Fibroblast of lung (primary cell): ENCODE results near the gene IGF2R. TPM values are rescaled to one million over a fixed set of nuclear protein-coding genes. Genes with fewer than 3 reads are reported as not detected.

Experiments used
- DNase-seq, 2 donors: peaks; one replicate each; pipeline versions ENCODE4 v3.0.0 to v3.0.0-alpha.2; 2010; ENCODE audit warnings: low read depth in 2 of 2
- H2AFZ ChIP-seq: 2 replicates; pipeline ENCODE4 v1.5.1; 2012; ENCODE audit warnings: low read length, control low read depth, inconsistent platforms
- H3K27ac ChIP-seq: 2 replicates; pipeline ENCODE4 v1.5.1; 2011; ENCODE audit warnings: low read length, control low read depth; ENCODE audit not compliant: insufficient read depth
- H3K27me3 ChIP-seq: 2 replicates; pipeline ENCODE4 v1.5.1; 2011; ENCODE audit warnings: mild to moderate bottlenecking, low read length; ENCODE audit not compliant: control insufficient read depth, insufficient read depth
- H3K36me3 ChIP-seq: 2 replicates; pipeline ENCODE4 v1.5.1; 2011; ENCODE audit warnings: low read length; ENCODE audit not compliant: control insufficient read depth, insufficient read depth
- H3K4me1 ChIP-seq: 2 replicates; pipeline ENCODE4 v1.5.1; 2011; ENCODE audit warnings: low read length; ENCODE audit not compliant: control insufficient read depth, insufficient read depth; ENCODE audit errors: extremely low read depth
- H3K4me2 ChIP-seq: 2 replicates; pipeline ENCODE4 v1.5.1; 2011; ENCODE audit warnings: low read length, control low read depth; ENCODE audit not compliant: insufficient read depth; ENCODE audit errors: extremely low read depth
- H3K4me3 ChIP-seq, 4 experiments: fragments of 200-600 bp in 1 of 4; sonication (generic) in 1 of 4; replicated peaks in 1 of 4; 2 replicates each; pipeline ENCODE4 v1.5.1; 2011 to 2016; ENCODE audit warnings: low read length in 4 of 4, low read depth in 3 of 4, mild to moderate bottlenecking in 3 of 4, control low read depth in 2 of 4, inconsistent platforms in 1 of 4, mixed read lengths in 1 of 4; ENCODE audit not compliant: insufficient read depth in 1 of 4; ENCODE audit errors: control extremely low read depth in 1 of 4
- H3K79me2 ChIP-seq: 2 replicates; pipeline ENCODE4 v1.5.1; 2012; ENCODE audit warnings: mild to moderate bottlenecking, low read length, inconsistent platforms; ENCODE audit not compliant: control insufficient read depth, insufficient read depth
- H3K9ac ChIP-seq: 2 replicates; pipeline ENCODE4 v1.5.1; 2011; ENCODE audit warnings: mild to moderate bottlenecking, low read length, control low read depth; ENCODE audit not compliant: insufficient read depth
- H3K9me3 ChIP-seq: 2 replicates; pipeline ENCODE4 v1.5.1; 2012; ENCODE audit warnings: low read depth, low read length; ENCODE audit not compliant: control insufficient read depth, insufficient read depth
- H4K20me1 ChIP-seq: 2 replicates; pipeline ENCODE4 v1.5.1; 2011; ENCODE audit warnings: low read length; ENCODE audit not compliant: control insufficient read depth, insufficient read depth; ENCODE audit errors: extremely low read depth
- EZH2 ChIP-seq: IDR thresholded peaks from 2 replicates; pipeline ENCODE4 v1.5.1; 2012; ENCODE audit warnings: low read length, control low read depth, mild to moderate bottlenecking; ENCODE audit errors: missing control alignments
- polyA plus RNA-seq, 2 donors: library from polyadenylated mRNA; depleted of rRNA in 1 of 2; stranded (reverse) in 1 of 2; unstranded in 1 of 2; fragments of >200 nt; gene quantifications; 2 replicates each; pipeline ENCODE4 v1.2.1, GENCODE V29; 2011 to 2012; ENCODE audit warnings: missing spikeins in 1 of 2
- total RNA-seq: library from RNA; depleted of rRNA; stranded (reverse); fragments of >200 nt; gene quantifications from 2 replicates; pipeline ENCODE4 v1.2.1, GENCODE V29; 2014
- TF ChIP-seq, protein P1 (sequence below), 2 donors: IDR thresholded peaks in 1 of 2; conservative IDR thresholded peaks in 1 of 2; 1 replicate in 1 of 2; 2 replicates in 1 of 2; pipeline ENCODE4 v1.5.1; 2011 to 2012; ENCODE audit warnings: low read length in 2 of 2, control low read depth in 1 of 2, inconsistent platforms in 1 of 2, low read depth in 1 of 2, mild to moderate bottlenecking in 1 of 2

Gene IGF2R
- total and polyA plus RNA-seq, 2 donors (not counting 1 experiment from before 2014, with no cell fraction given): 37.6 to 300 TPM

- TF ChIP-seq, protein P1, sequence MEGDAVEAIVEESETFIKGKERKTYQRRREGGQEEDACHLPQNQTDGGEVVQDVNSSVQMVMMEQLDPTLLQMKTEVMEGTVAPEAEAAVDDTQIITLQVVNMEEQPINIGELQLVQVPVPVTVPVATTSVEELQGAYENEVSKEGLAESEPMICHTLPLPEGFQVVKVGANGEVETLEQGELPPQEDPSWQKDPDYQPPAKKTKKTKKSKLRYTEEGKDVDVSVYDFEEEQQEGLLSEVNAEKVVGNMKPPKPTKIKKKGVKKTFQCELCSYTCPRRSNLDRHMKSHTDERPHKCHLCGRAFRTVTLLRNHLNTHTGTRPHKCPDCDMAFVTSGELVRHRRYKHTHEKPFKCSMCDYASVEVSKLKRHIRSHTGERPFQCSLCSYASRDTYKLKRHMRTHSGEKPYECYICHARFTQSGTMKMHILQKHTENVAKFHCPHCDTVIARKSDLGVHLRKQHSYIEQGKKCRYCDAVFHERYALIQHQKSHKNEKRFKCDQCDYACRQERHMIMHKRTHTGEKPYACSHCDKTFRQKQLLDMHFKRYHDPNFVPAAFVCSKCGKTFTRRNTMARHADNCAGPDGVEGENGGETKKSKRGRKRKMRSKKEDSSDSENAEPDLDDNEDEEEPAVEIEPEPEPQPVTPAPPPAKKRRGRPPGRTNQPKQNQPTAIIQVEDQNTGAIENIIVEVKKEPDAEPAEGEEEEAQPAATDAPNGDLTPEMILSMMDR (conservative IDR thresholded peaks at IDR 0.05 in 1 of 2, IDR thresholded peaks at IDR 0.05 in 1 of 2; ENCODE audit: low read depth in 1 of 2, low read length in 2 of 2): no peak
- TF ChIP-seq EZH2: no peak
- H3K27me3 ChIP-seq: no peaks in the 10 kb centered on the region
Measured at GRCh38 chr6:160002882-160003281, 34.0 kb downstream of the IGF2R start.

DNA sequence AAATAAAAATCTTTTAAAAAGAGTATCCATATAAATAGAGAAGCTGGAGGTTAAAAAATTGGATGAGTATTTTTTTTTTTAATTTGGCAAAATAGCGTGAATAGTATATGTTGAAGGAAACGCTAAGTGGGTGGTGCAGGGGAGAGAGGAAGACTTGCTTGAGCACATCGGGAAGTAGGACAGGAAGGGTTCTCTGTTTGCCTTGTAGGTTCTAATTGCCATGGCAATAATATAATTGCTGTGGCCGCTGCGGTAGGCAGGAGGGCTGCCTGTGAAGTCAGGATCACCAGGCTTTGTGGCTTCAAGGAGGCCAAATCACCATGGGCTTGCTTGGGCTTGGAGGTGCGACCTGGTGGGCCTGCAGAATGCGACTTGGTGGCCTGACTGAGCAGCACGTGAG, 35.1 kb downstream of the IGF2R start:
- no peaks in the 10 kb centered on the region for H4K20me1 ChIP-seq
- no peak overlapping the region for H3K27ac ChIP-seq
- peaks cover 43% of the 10 kb centered on the region for H3K79me2 ChIP-seq
- no peak overlapping the region for H3K4me3 ChIP-seq
- no peak overlapping the region for H3K9ac ChIP-seq
- TF ChIP-seq, protein P1 (conservative IDR thresholded peaks at IDR 0.05 in 1 of 2, IDR thresholded peaks at IDR 0.05 in 1 of 2; ENCODE audit: low read depth in 1 of 2, low read length in 2 of 2): no peak
- TF ChIP-seq EZH2: no peak
- no peaks in the 10 kb centered on the region for H3K9me3 ChIP-seq
- H3K4me2 ChIP-seq: no peak overlapping the region
- no peak overlapping the region for H2AFZ ChIP-seq
- no peaks in the 10 kb centered on the region for H3K27me3 ChIP-seq
- no peak for DNase-seq
- H3K4me1 ChIP-seq: no peaks in the 10 kb centered on the region
- H3K36me3 ChIP-seq: peaks cover 1% of the 10 kb centered on the region

More at GRCh38 chr6:160002882-160003281, 34.0 kb downstream of the IGF2R start:
- no peaks in the 10 kb centered on the region for H3K9me3 ChIP-seq
- no peaks in the 10 kb centered on the region for H4K20me1 ChIP-seq
- no peak for DNase-seq
- H3K4me1 ChIP-seq: no peaks in the 10 kb centered on the region
- H3K79me2 ChIP-seq: peaks cover 40% of the 10 kb centered on the region
- H3K9ac ChIP-seq: no peak overlapping the region
- peaks cover 1% of the 10 kb centered on the region for H3K36me3 ChIP-seq
- no peak overlapping the region for H3K27ac ChIP-seq
- no peak overlapping the region for H2AFZ ChIP-seq
- no peak overlapping the region for H3K4me2 ChIP-seq
- no peak overlapping the region for H3K4me3 ChIP-seq

DNA sequence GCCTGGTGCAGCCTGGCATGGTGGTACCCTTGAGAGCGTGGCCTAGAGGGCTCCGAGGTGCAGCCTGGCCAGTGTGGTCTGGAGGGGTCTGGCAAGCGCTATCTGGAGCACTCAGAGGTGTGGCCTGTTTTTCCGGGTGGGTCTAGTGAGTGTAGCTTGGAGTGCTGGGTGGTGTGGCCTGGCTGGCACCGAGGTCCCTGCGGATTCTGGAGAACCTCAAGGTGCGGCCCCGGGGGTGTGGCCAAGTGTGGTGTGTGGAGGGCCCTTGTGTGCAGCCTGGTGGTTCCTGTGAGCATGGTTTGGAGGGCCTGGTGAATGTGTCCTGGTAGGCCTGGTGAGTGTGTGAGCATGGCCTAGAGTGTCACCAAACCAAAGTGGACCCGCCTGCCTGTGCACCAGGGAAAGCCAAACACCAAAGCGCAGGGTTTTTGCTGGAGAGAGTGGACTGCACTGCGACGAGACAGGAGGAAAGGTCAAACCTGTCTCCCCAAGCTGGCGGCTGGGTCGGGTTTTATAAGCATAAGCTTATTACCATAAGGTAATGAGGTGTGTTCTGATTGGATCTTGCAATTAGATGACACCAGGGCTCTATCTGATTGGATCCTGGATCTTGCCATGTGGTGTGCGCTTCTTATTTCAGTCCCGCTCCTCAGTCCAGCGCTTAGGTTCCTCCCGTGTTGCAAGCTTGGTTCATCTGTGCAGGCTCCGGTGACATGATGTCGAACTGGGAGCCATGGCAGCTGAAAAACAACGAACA, 35.7 kb downstream of the IGF2R start:
- TF ChIP-seq, protein P1 (conservative IDR thresholded peaks at IDR 0.05 in 1 of 2, IDR thresholded peaks at IDR 0.05 in 1 of 2; ENCODE audit: low read depth in 1 of 2, low read length in 2 of 2): no peak
- Histone ChIP-seq H3K4me1 (no peaks in the 10 kb centered on the region), H3K4me2 (no peak overlapping the region), H2AFZ (no peak overlapping the region), H4K20me1 (no peaks in the 10 kb centered on the region), H3K36me3 (no peaks in the 10 kb centered on the region), H3K9ac (no peak overlapping the region), H3K79me2 (peaks cover 40% of the 10 kb centered on the region), H3K9me3 (no peaks in the 10 kb centered on the region), H3K27ac (no peak overlapping the region), H3K27me3 (no peaks in the 10 kb centered on the region), H3K4me3 (no peak overlapping the region)
- DNase-seq: no peak
